GM23338 (cell line): ENCODE data around the gene SLC2A9. TPM values are rescaled to one million over a fixed set of nuclear protein-coding genes. Genes with fewer than 3 reads are reported as not detected.

Experiments used
- ATAC-seq: fragments of 200-7000 bp; cut with Tn5 transposase; 3 replicates; pipeline ENCODE4 v1.9.1; 2020
- DNase-seq: peaks from one replicate; pipeline ENCODE4 v3.0.0-alpha.2; 2015; ENCODE audit warnings: low spot score
- H2AFZ ChIP-seq: fragments of 200-600 bp; sonication (generic); 2 replicates; pipeline ENCODE4 v1.8.0; 2016; ENCODE audit warnings: antibody characterized with exemption, mild to moderate bottlenecking, moderate library complexity
- H3F3A ChIP-seq: fragments of 200-600 bp; sonication (generic); replicated peaks from 2 replicates; pipeline ENCODE4 v1.8.0; 2017; ENCODE audit warnings: antibody characterized with exemption, mixed run types, low read depth
- H3K27ac ChIP-seq: fragments of 200-600 bp; sonication (generic); 2 replicates; pipeline ENCODE4 v1.6.1; 2016; ENCODE audit warnings: low read depth
- H3K27me3 ChIP-seq: fragments of 200-600 bp; sonication (generic); 2 replicates; pipeline ENCODE4 v1.8.0; 2016; ENCODE audit warnings: mild to moderate bottlenecking, mixed run types, moderate library complexity; ENCODE audit not compliant: insufficient read depth
- H3K36me3 ChIP-seq: fragments of 200-600 bp; sonication (generic); 2 replicates; pipeline ENCODE4 v1.8.0; 2016; ENCODE audit warnings: mild to moderate bottlenecking; ENCODE audit not compliant: insufficient read depth
- H3K4me1 ChIP-seq: fragments of 200-600 bp; sonication (generic); 2 replicates; pipeline ENCODE4 v1.8.0; 2016; ENCODE audit warnings: mild to moderate bottlenecking, moderate library complexity; ENCODE audit not compliant: insufficient read depth
- H3K4me2 ChIP-seq: fragments of 200-600 bp; sonication (generic); 2 replicates; pipeline ENCODE4 v1.7.1; 2017; ENCODE audit warnings: mixed run types
- H3K4me3 ChIP-seq: fragments of 200-600 bp; sonication (generic); 2 replicates; pipeline ENCODE4 v1.6.1; 2016; ENCODE audit warnings: mixed run types
- H3K79me2 ChIP-seq: fragments of 200-600 bp; sonication (generic); replicated peaks from 2 replicates; pipeline ENCODE4 v1.8.0; 2017; ENCODE audit warnings: mild to moderate bottlenecking; ENCODE audit not compliant: insufficient read depth
- H3K9me2 ChIP-seq: fragments of 200-600 bp; sonication (generic); 2 replicates; pipeline ENCODE4 v1.8.0; 2017; ENCODE audit not compliant: insufficient read depth
- H4K20me1 ChIP-seq: fragments of 200-600 bp; sonication (generic); replicated peaks from 2 replicates; pipeline ENCODE4 v1.8.0; 2017; ENCODE audit warnings: mild to moderate bottlenecking; ENCODE audit not compliant: insufficient read depth
- H3K27ac Mint-ChIP-seq: 2 replicates; pipeline ENCODE4 v1.8.0; 2020; ENCODE audit warnings: inconsistent platforms, mild to moderate bottlenecking, moderate library complexity, mixed read lengths
- H3K27me3 Mint-ChIP-seq: 3 replicates; pipeline ENCODE4 v1.8.0; 2022; ENCODE audit warnings: low read depth, mild to moderate bottlenecking, moderate library complexity, mixed read lengths, inconsistent platforms; ENCODE audit not compliant: insufficient read depth, poor library complexity
- H3K36me3 Mint-ChIP-seq: 3 replicates; pipeline ENCODE4 v1.8.0; 2021; ENCODE audit warnings: low read depth, mild to moderate bottlenecking, inconsistent platforms, moderate library complexity, mixed read lengths
- H3K4me1 Mint-ChIP-seq: 3 replicates; pipeline ENCODE4 v1.8.0; 2020; ENCODE audit warnings: mild to moderate bottlenecking, inconsistent platforms, mixed read lengths
- H3K4me3 Mint-ChIP-seq: 3 replicates; pipeline ENCODE4 v1.8.0; 2021; ENCODE audit warnings: moderate library complexity, mild to moderate bottlenecking, inconsistent platforms, mixed read lengths
- H3K9me3 Mint-ChIP-seq: 3 replicates; pipeline ENCODE4 v1.8.0; 2020; ENCODE audit warnings: moderate library complexity, mild to moderate bottlenecking, inconsistent platforms, mixed read lengths
- CREB1 ChIP-seq: fragments of 250-450 bp; sonication (Bioruptor Pico); IDR thresholded peaks from 2 replicates; pipeline ENCODE4 v1.5.0; 2020; ENCODE audit warnings: low read depth, mild to moderate bottlenecking, moderate library complexity
- ETS1 ChIP-seq: IDR thresholded peaks from 2 replicates; pipeline ENCODE4 v1.6.1; 2016; ENCODE audit warnings: antibody characterized with exemption
- EZH2 ChIP-seq: fragments of 200-600 bp; sonication (generic); IDR thresholded peaks from one replicate; pipeline ENCODE4 v1.8.0; 2017; ENCODE audit warnings: antibody characterized with exemption, mild to moderate bottlenecking, low read depth; ENCODE audit not compliant: unreplicated experiment
- EZH2phosphoT487 ChIP-seq: fragments of 200-600 bp; sonication (generic); IDR thresholded peaks from one replicate; pipeline ENCODE4 v1.8.1; 2018; ENCODE audit warnings: antibody characterized with exemption; ENCODE audit not compliant: unreplicated experiment
- JUNB ChIP-seq: IDR thresholded peaks from one replicate; pipeline ENCODE4 v1.6.1; 2016; ENCODE audit warnings: antibody characterized with exemption; ENCODE audit not compliant: unreplicated experiment
- NANOG ChIP-seq: IDR thresholded peaks from 2 replicates; pipeline ENCODE4 v1.6.1; 2016; ENCODE audit warnings: antibody characterized with exemption, borderline replicate concordance
- ZNF114 ChIP-seq: fragments of 250-450 bp; sonication (Bioruptor Pico); IDR thresholded peaks from 2 replicates; pipeline ENCODE4 v1.5.0; 2020; ENCODE audit warnings: mild to moderate bottlenecking, moderate library complexity
- ZNF331 ChIP-seq: fragments of 250-450 bp; sonication (Bioruptor Pico); IDR thresholded peaks from 2 replicates; pipeline ENCODE4 v1.5.0; 2020; ENCODE audit warnings: low read depth, mild to moderate bottlenecking, moderate library complexity
- ZNF462 ChIP-seq: fragments of 250-450 bp; sonication (Bioruptor Pico); IDR thresholded peaks from 2 replicates; pipeline ENCODE4 v1.5.0; 2020; ENCODE audit warnings: mild to moderate bottlenecking, moderate library complexity
- polyA plus RNA-seq: library from polyadenylated mRNA; unstranded; fragments of >200 nt; fragmentation: Nextera tagmentation; extraction: Ambion mirVana; gene quantifications from 2 replicates; pipeline ENCODE4 v1.2.1, GENCODE V29; 2016
- total RNA-seq: library from RNA; depleted of rRNA; stranded (reverse); fragments of >200 nt; shearing (Covaris generic); gene quantifications from 2 replicates; pipeline ENCODE4 v1.2.3, GENCODE V29; 2014

SLC2A9 gene
- total and polyA plus RNA-seq, 2 experiments from 2014 or later = 0.21 to 0.40 TPM

- TF ChIP-seq ZNF462 (CRISPR knock-in tag) (no peak), JUNB (no peak), NANOG (no peak)
These were observed 68.2 kb downstream of the SLC2A9 start (continued) for GRCh38 chr4:9953089-9953488.

GRCh38 chr4:9952415-9952950, 68.8 kb downstream of the SLC2A9 start:
- TF ChIP-seq ZNF462 (CRISPR knock-in tag) (no peak), NANOG (no peak), ZNF114 (CRISPR knock-in tag) (no peak), EZH2 (no peak), ZNF331 (no peak), ETS1 (no peak), CREB1 (CRISPR knock-in tag) (no peak), EZH2phosphoT487 (no peak)
- Histone ChIP-seq H3K4me2 (no peak overlapping the region), H3K36me3 (no peaks in the 10 kb centered on the region), H3K4me3 (no peak overlapping the region), H3K9me2 (no peaks in the 10 kb centered on the region), H3K27me3 (no peaks in the 10 kb centered on the region), H3K27ac (no peak overlapping the region), H3K4me1 (peaks cover 4% of the 10 kb centered on the region; the same call in 1 of the 2 replicates), H2AFZ (0 out of 2 replicates have a peak overlapping the region, but pooled peaks have one; percentile 3), H4K20me1 (no peaks in the 10 kb centered on the region), H3K79me2 (no peaks in the 10 kb centered on the region), H3F3A (no peaks in the 10 kb centered on the region)
- peaks cover 10% of the 10 kb centered on the region for H3K27me3 Mint-ChIP-seq
- no peaks in the 10 kb centered on the region for H3K9me3 Mint-ChIP-seq
- ATAC-seq (peak; percentile 81), DNase-seq (peak; percentile 39)
- H3K4me1 Mint-ChIP-seq = peaks cover 11% of the 10 kb centered on the region
- H3K36me3 Mint-ChIP-seq = no peaks in the 10 kb centered on the region
- H3K4me3 Mint-ChIP-seq = no peak overlapping the region
- H3K27ac Mint-ChIP-seq = no peak overlapping the region
